SW 1271 (cell line): ENCODE results near the gene KL.

Experiments used
- DNase-seq, 2 experiments: peaks; one replicate each; lab custom pipeline; 2025; lab: John Stamatoyannopoulos, UW

The KL gene

GRCh38 chr13:33110713-33111413, 94.6 kb downstream of the KL start:
- DNase-seq, result no peak

- DNase-seq, result no peak
These were observed 95.3 kb downstream of the KL start for GRCh38 chr13:33111414-33112110.

GRCh38 chr13:33112766-33113165, 96.5 kb downstream of the KL start:
- DNase-seq, result no peak

GRCh38 chr13:33114146-33114545, 97.9 kb downstream of the KL start:
- no peak for DNase-seq

- no peak for DNase-seq
These were observed 99.1 kb downstream of the KL start for GRCh38 chr13:33115274-33115673.
